Measurements from ENCODE around the gene GSG1L2. TPM values are rescaled to one million over a fixed set of nuclear protein-coding genes. Genes with fewer than 3 reads are reported as not detected.
"Not testable (repeated sequence)": the region's sequence is repeated elsewhere in the genome, so short reads cannot be mapped to it uniquely, and the experiment has no call there.

Gene GSG1L2
- total and polyA plus RNA-seq, 2 experiments from 2014 or later = not detected

- Histone ChIP-seq H3K9me2 (replicated peaks; ENCODE audit: insufficient read depth) (no peaks in the 10 kb centered on the region), H2AFZ (no peak overlapping the region), H3K9me3 (ENCODE audit: low read depth) (no peaks in the 10 kb centered on the region), H3K4me1 (ENCODE audit: insufficient read depth) (no peaks in the 10 kb centered on the region), H4K20me1 (ENCODE audit: insufficient read depth, poor library complexity, severe bottlenecking) (no peaks in the 10 kb centered on the region), H3K27ac (no peak overlapping the region), H3K4me3 (no peak overlapping the region), H3K79me2 (no peaks in the 10 kb centered on the region), H3K4me2 (no peak overlapping the region), H3K27me3 (no peaks in the 10 kb centered on the region), H3K36me3 (replicated peaks; ENCODE audit: insufficient read depth, low read depth) (no peaks in the 10 kb centered on the region)
- TF ChIP-seq EZH2 (IDR thresholded peaks at IDR 0.05; ENCODE audit: borderline replicate concordance) (no peak), EZH2phosphoT487 (IDR thresholded peaks at IDR 0.05; ENCODE audit: low read depth, severe bottlenecking, unreplicated experiment) (no peak), CTCF (IDR thresholded peaks at IDR 0.05; ENCODE audit: poor library complexity) (no peak)
- 73% methylated on average over 8 of the region's 8 CpGs for WGBS (ENCODE audit: low lambda C conversion rate, missing lambda C conversion rate)
- no peak for DNase-seq (ENCODE audit: low spot score)
Observed at GRCh38 chr17:9788601-9789000, 33.3 kb downstream of the GSG1L2 start.

- no peaks in the 10 kb centered on the region for H3K4me1 ChIP-seq (ENCODE audit: insufficient read depth)
- H3K4me3 ChIP-seq = no peak overlapping the region
- no peak overlapping the region for H2AFZ ChIP-seq
- no peaks in the 10 kb centered on the region for H3K36me3 ChIP-seq (replicated peaks; ENCODE audit: insufficient read depth, low read depth)
- no peaks in the 10 kb centered on the region for H3K27me3 ChIP-seq
- H4K20me1 ChIP-seq (ENCODE audit: insufficient read depth, poor library complexity, severe bottlenecking) = no peaks in the 10 kb centered on the region
- H3K9me2 ChIP-seq (replicated peaks; ENCODE audit: insufficient read depth) = no peaks in the 10 kb centered on the region
- no peaks in the 10 kb centered on the region for H3K9me3 ChIP-seq (ENCODE audit: low read depth)
- WGBS (ENCODE audit: low lambda C conversion rate, missing lambda C conversion rate) = 99% methylated on average over 2 of the region's 2 CpGs
- H3K4me2 ChIP-seq = no peak overlapping the region
- no peak for TF ChIP-seq EZH2phosphoT487 (IDR thresholded peaks at IDR 0.05; ENCODE audit: low read depth, severe bottlenecking, unreplicated experiment)
- no peak for TF ChIP-seq EZH2 (IDR thresholded peaks at IDR 0.05; ENCODE audit: borderline replicate concordance)
- no peak for TF ChIP-seq CTCF (IDR thresholded peaks at IDR 0.05; ENCODE audit: poor library complexity)
- no peak overlapping the region for H3K27ac ChIP-seq
- DNase-seq (ENCODE audit: low spot score) = no peak
- no peaks in the 10 kb centered on the region for H3K79me2 ChIP-seq
Observed at GRCh38 chr17:9784544-9784943, 37.3 kb downstream of the GSG1L2 start.

- H3K4me2 ChIP-seq; H3K27me3 ChIP-seq; H3K9me2 ChIP-seq (replicated peaks; ENCODE audit: insufficient read depth); H2AFZ ChIP-seq; H4K20me1 ChIP-seq (ENCODE audit: insufficient read depth, poor library complexity, severe bottlenecking); H3K9me3 ChIP-seq (ENCODE audit: low read depth); H3K4me1 ChIP-seq (ENCODE audit: insufficient read depth); H3K36me3 ChIP-seq (replicated peaks; ENCODE audit: insufficient read depth, low read depth); DNase-seq (ENCODE audit: low spot score); H3K4me3 ChIP-seq; H3K79me2 ChIP-seq; H3K27ac ChIP-seq: not testable (repeated sequence)
- 88% methylated on average over 5 of the region's 5 CpGs for WGBS (ENCODE audit: low lambda C conversion rate, missing lambda C conversion rate)
Observed at GRCh38 chr17:9783465-9783864, 38.4 kb downstream of the GSG1L2 start.

- H3K27ac ChIP-seq = no peak overlapping the region
- no peaks in the 10 kb centered on the region for H3K36me3 ChIP-seq (replicated peaks; ENCODE audit: insufficient read depth, low read depth)
- H3K4me1 ChIP-seq (ENCODE audit: insufficient read depth) = no peaks in the 10 kb centered on the region
- no peak overlapping the region for H3K4me2 ChIP-seq
- no peaks in the 10 kb centered on the region for H3K9me2 ChIP-seq (replicated peaks; ENCODE audit: insufficient read depth)
- H3K79me2 ChIP-seq = no peaks in the 10 kb centered on the region
- H3K9me3 ChIP-seq (ENCODE audit: low read depth) = no peaks in the 10 kb centered on the region
- H2AFZ ChIP-seq = no peak overlapping the region
- H3K4me3 ChIP-seq = no peak overlapping the region
- TF ChIP-seq EZH2 (IDR thresholded peaks at IDR 0.05; ENCODE audit: borderline replicate concordance) (no peak), EZH2phosphoT487 (IDR thresholded peaks at IDR 0.05; ENCODE audit: low read depth, severe bottlenecking, unreplicated experiment) (no peak), CTCF (IDR thresholded peaks at IDR 0.05; ENCODE audit: poor library complexity) (no peak)
- H4K20me1 ChIP-seq (ENCODE audit: insufficient read depth, poor library complexity, severe bottlenecking) = no peaks in the 10 kb centered on the region
- no peaks in the 10 kb centered on the region for H3K27me3 ChIP-seq
- DNase-seq (ENCODE audit: low spot score) = no peak
- 82% methylated on average over 4 of the region's 4 CpGs for WGBS (ENCODE audit: low lambda C conversion rate, missing lambda C conversion rate)
Observed at GRCh38 chr17:9783050-9783449, 38.8 kb downstream of the GSG1L2 start.

All from hepatocyte (in vitro differentiated cells).